SJSA1 (cell line): ENCODE results near the gene EPB41L2. TPM values are rescaled to one million over a fixed set of nuclear protein-coding genes. Genes with fewer than 3 reads are reported as not detected.
A peak's percentile ranks its signal among the peaks of the same experiment; 100 is the strongest.
"Not testable (repeated sequence)": the region's sequence is repeated elsewhere in the genome, so short reads cannot be mapped to it uniquely, and the experiment has no call there.

Experiments
- DNase-seq, 2 experiments: peaks; one replicate each; pipeline ENCODE4 v3.0.0-alpha.2; 2015 to 2020; ENCODE audit warnings: low spot score in 2 of 2, low read depth in 1 of 2
- H3K27ac ChIP-seq: fragments of 250-450 bp; sonication (Bioruptor Pico); 2 replicates; pipeline ENCODE4 v1.5.1; 2020; ENCODE audit warnings: mild to moderate bottlenecking, moderate library complexity
- H3K27me3 ChIP-seq: fragments of 250-450 bp; sonication (Bioruptor Pico); replicated peaks from 2 replicates; pipeline ENCODE4 v1.5.1; 2020; ENCODE audit warnings: mild to moderate bottlenecking, moderate library complexity
- H3K36me3 ChIP-seq: fragments of 250-450 bp; sonication (Bioruptor Pico); 2 replicates; pipeline ENCODE4 v1.5.1; 2020; ENCODE audit warnings: mild to moderate bottlenecking
- H3K4me1 ChIP-seq: fragments of 250-450 bp; sonication (Bioruptor Pico); replicated peaks from 2 replicates; pipeline ENCODE4 v1.6.1; 2021; ENCODE audit warnings: mild to moderate bottlenecking
- H3K4me3 ChIP-seq: fragments of 250-450 bp; sonication (Bioruptor Pico); 2 replicates; pipeline ENCODE4 v1.5.1; 2020; ENCODE audit warnings: mild to moderate bottlenecking
- H3K9me3 ChIP-seq: fragments of 250-450 bp; sonication (Bioruptor Pico); replicated peaks from 2 replicates; pipeline ENCODE4 v1.5.1; 2020; ENCODE audit warnings: mild to moderate bottlenecking
- total RNA-seq: library from RNA; depleted of rRNA; stranded (reverse); fragments of >200 nt; shearing (Covaris generic); gene quantifications from 2 replicates; pipeline ENCODE4 v1.2.3, GENCODE V29; 2014

The EPB41L2 gene
- total RNA-seq, 1 experiment from 2014 or later = 73.6 TPM

- H3K4me3 ChIP-seq = no peak overlapping the region
Observed at GRCh38 chr6:130928158-130928912, 134.7 kb downstream of the EPB41L2 start.

GRCh38 chr6:130927305-130927704 lies 135.7 kb downstream of the EPB41L2 start:
- Histone ChIP-seq H3K4me1 (peaks cover 16% of the 10 kb centered on the region), H3K4me3 (no peak overlapping the region), H3K27me3 (no peaks in the 10 kb centered on the region), H3K36me3 (peaks cover 30% of the 10 kb centered on the region), H3K9me3 (no peaks in the 10 kb centered on the region), H3K27ac (no peak overlapping the region)
- DNase-seq = no peak

More at GRCh38 chr6:130928158-130928912, 134.7 kb downstream of the EPB41L2 start:
- peaks cover 22% of the 10 kb centered on the region for H3K36me3 ChIP-seq
- DNase-seq = no peak
- no peaks in the 10 kb centered on the region for H3K9me3 ChIP-seq
- H3K27me3 ChIP-seq = no peaks in the 10 kb centered on the region
- H3K4me1 ChIP-seq = peaks cover 26% of the 10 kb centered on the region
- 0 out of 2 replicates have a peak overlapping the region, but pooled peaks have one; percentile 0 for H3K27ac ChIP-seq

GRCh38 chr6:130923350-130923749 lies 139.7 kb downstream of the EPB41L2 start:
- Histone ChIP-seq H3K27me3 (no peaks in the 10 kb centered on the region), H3K36me3 (peaks cover 35% of the 10 kb centered on the region), H3K9me3 (no peaks in the 10 kb centered on the region), H3K27ac (no peak overlapping the region), H3K4me3 (no peak overlapping the region), H3K4me1 (no peaks in the 10 kb centered on the region)
- no peak for DNase-seq

GRCh38 chr6:130922922-130923321 lies 140.1 kb downstream of the EPB41L2 start:
- DNase-seq = no peak
- no peak overlapping the region for H3K27ac ChIP-seq
- H3K4me1 ChIP-seq = no peaks in the 10 kb centered on the region
- H3K4me3 ChIP-seq = no peak overlapping the region
- H3K9me3 ChIP-seq = no peaks in the 10 kb centered on the region
- H3K27me3 ChIP-seq = no peaks in the 10 kb centered on the region
- H3K36me3 ChIP-seq = peaks cover 35% of the 10 kb centered on the region

GRCh38 chr6:130920969-130921368 lies 142.1 kb downstream of the EPB41L2 start:
- Histone ChIP-seq H3K27ac (no peak overlapping the region), H3K4me3 (no peak overlapping the region), H3K4me1 (no peaks in the 10 kb centered on the region), H3K27me3 (no peaks in the 10 kb centered on the region), H3K36me3 (peaks cover 32% of the 10 kb centered on the region), H3K9me3 (no peaks in the 10 kb centered on the region)
- DNase-seq = no peak

GRCh38 chr6:130918171-130918570 lies 144.9 kb downstream of the EPB41L2 start:
- Histone ChIP-seq H3K27me3 (no peaks in the 10 kb centered on the region), H3K9me3 (no peaks in the 10 kb centered on the region), H3K4me3 (no peak overlapping the region), H3K27ac (no peak overlapping the region), H3K36me3 (peaks cover 13% of the 10 kb centered on the region; the same call in 1 of the 2 replicates), H3K4me1 (no peaks in the 10 kb centered on the region)
- no peak for DNase-seq

GRCh38 chr6:130915606-130916005 lies 147.4 kb downstream of the EPB41L2 start:
- H3K36me3 ChIP-seq, H3K27ac ChIP-seq, H3K4me3 ChIP-seq, H3K27me3 ChIP-seq, DNase-seq, H3K9me3 ChIP-seq, H3K4me1 ChIP-seq: not testable (repeated sequence)

GRCh38 chr6:130913120-130913519 lies 149.9 kb downstream of the EPB41L2 start:
- Histone ChIP-seq H3K4me3 (no peak overlapping the region), H3K27ac (no peak overlapping the region), H3K36me3 (peaks cover 4% of the 10 kb centered on the region; the same call in 1 of the 2 replicates), H3K27me3 (no peaks in the 10 kb centered on the region), H3K4me1 (peaks cover 6% of the 10 kb centered on the region; the same call in 1 of the 2 replicates), H3K9me3 (no peaks in the 10 kb centered on the region)
- DNase-seq = no peak

- no peak overlapping the region for H3K4me3 ChIP-seq
- no peak for DNase-seq
- H3K9me3 ChIP-seq = no peaks in the 10 kb centered on the region
- H3K36me3 ChIP-seq = peaks cover 4% of the 10 kb centered on the region; the same call in 1 of the 2 replicates
- no peaks in the 10 kb centered on the region for H3K27me3 ChIP-seq
- H3K27ac ChIP-seq = no peak overlapping the region
- H3K4me1 ChIP-seq = peaks cover 6% of the 10 kb centered on the region
Observed at GRCh38 chr6:130912434-130912833, 150.6 kb downstream of the EPB41L2 start.

- H3K9me3 ChIP-seq = no peaks in the 10 kb centered on the region
- no peak overlapping the region for H3K27ac ChIP-seq
- H3K36me3 ChIP-seq = peaks cover 7% of the 10 kb centered on the region; the same call in 1 of the 2 replicates
- DNase-seq = no peak
- no peaks in the 10 kb centered on the region for H3K27me3 ChIP-seq
- H3K4me1 ChIP-seq = peaks cover 15% of the 10 kb centered on the region
- no peak overlapping the region for H3K4me3 ChIP-seq
Observed at GRCh38 chr6:130908958-130909357, 154.1 kb downstream of the EPB41L2 start.

GRCh38 chr6:130908188-130908587 lies 154.9 kb downstream of the EPB41L2 start:
- H3K36me3 ChIP-seq = peaks cover 11% of the 10 kb centered on the region; the same call in 1 of the 2 replicates
- no peaks in the 10 kb centered on the region for H3K27me3 ChIP-seq
- DNase-seq = no peak
- H3K27ac ChIP-seq = no peak overlapping the region
- peaks cover 15% of the 10 kb centered on the region for H3K4me1 ChIP-seq
- H3K4me3 ChIP-seq = no peak overlapping the region
- H3K9me3 ChIP-seq = no peaks in the 10 kb centered on the region

GRCh38 chr6:130907687-130908086 lies 155.4 kb downstream of the EPB41L2 start:
- no peak for DNase-seq
- Histone ChIP-seq H3K4me3 (no peak overlapping the region), H3K36me3 (peaks cover 15% of the 10 kb centered on the region; the same call in 1 of the 2 replicates), H3K9me3 (no peaks in the 10 kb centered on the region), H3K4me1 (peaks cover 15% of the 10 kb centered on the region), H3K27me3 (no peaks in the 10 kb centered on the region), H3K27ac (no peak overlapping the region)

- Histone ChIP-seq H3K9me3 (no peaks in the 10 kb centered on the region), H3K4me1 (peaks cover 15% of the 10 kb centered on the region), H3K36me3 (peaks cover 15% of the 10 kb centered on the region; the same call in 1 of the 2 replicates), H3K4me3 (no peak overlapping the region), H3K27me3 (no peaks in the 10 kb centered on the region), H3K27ac (no peak overlapping the region)
- DNase-seq = no peak
Observed at GRCh38 chr6:130906736-130907381, 156.2 kb downstream of the EPB41L2 start.

GRCh38 chr6:130903602-130904001 lies 159.4 kb downstream of the EPB41L2 start:
- Histone ChIP-seq H3K27ac (no peak overlapping the region), H3K27me3 (no peaks in the 10 kb centered on the region), H3K36me3 (peaks cover 34% of the 10 kb centered on the region), H3K4me3 (no peak overlapping the region), H3K4me1 (peaks cover 18% of the 10 kb centered on the region), H3K9me3 (no peaks in the 10 kb centered on the region)
- no peak for DNase-seq
